Fibroblast of skin of left quadriceps (primary cell): Measurements from ENCODE around the gene MCRIP2.
A peak's percentile ranks its signal among the peaks of the same experiment; 100 is the strongest.
"Not testable (repeated sequence)": the region's sequence is repeated elsewhere in the genome, so short reads cannot be mapped to it uniquely, and the experiment has no call there.

ENCODE experiments used
- DNase-seq, 2 experiments: peaks; one replicate each; pipeline ENCODE4 v3.0.0-alpha.2; 2013; ENCODE audit warnings: low read depth in 2 of 2

Gene MCRIP2

GRCh38 chr16:641326-642188 is at the start of gene MCRIP2:
MCRIP2 (plus strand) TSS chr16:641828; CDS start chr16:641992, 164 bp downstream.
- peak in 1 of 2 experiments; percentile 16 for DNase-seq

- no peak for DNase-seq
Observed at GRCh38 chr16:591892-592517, 49.6 kb upstream of the MCRIP2 start.

- no peak for DNase-seq
Observed at GRCh38 chr16:592518-593306, 48.9 kb upstream of the MCRIP2 start.

GRCh38 chr16:593406-593805 is 48.2 kb upstream of the MCRIP2 start:
- no peak for DNase-seq

GRCh38 chr16:593807-594206 is 47.8 kb upstream of the MCRIP2 start:
- no peak for DNase-seq

- no peak for DNase-seq
Observed at GRCh38 chr16:595094-595528, 46.5 kb upstream of the MCRIP2 start.

- DNase-seq = no peak
Observed at GRCh38 chr16:595942-596735, 45.5 kb upstream of the MCRIP2 start.

- DNase-seq = no peak
Observed at GRCh38 chr16:596736-597060, 44.9 kb upstream of the MCRIP2 start.

GRCh38 chr16:597655-598054 is 44.0 kb upstream of the MCRIP2 start:
- DNase-seq = not testable (repeated sequence)

- no peak for DNase-seq
Observed at GRCh38 chr16:598823-599739, 42.5 kb upstream of the MCRIP2 start.

- no peak for DNase-seq
Observed at GRCh38 chr16:600781-601180, 40.8 kb upstream of the MCRIP2 start.

- no peak for DNase-seq
Observed at GRCh38 chr16:603933-604332, 37.7 kb upstream of the MCRIP2 start.

GRCh38 chr16:606656-607307 is 34.8 kb upstream of the MCRIP2 start:
- DNase-seq = no peak

GRCh38 chr16:608019-608418 is 33.6 kb upstream of the MCRIP2 start:
- DNase-seq = no peak

GRCh38 chr16:609316-609715 is 32.3 kb upstream of the MCRIP2 start:
- no peak for DNase-seq

- no peak for DNase-seq
Observed at GRCh38 chr16:609984-610383, 31.6 kb upstream of the MCRIP2 start.

- no peak for DNase-seq
Observed at GRCh38 chr16:610513-611381, 30.9 kb upstream of the MCRIP2 start.

GRCh38 chr16:615122-615521 is 26.5 kb upstream of the MCRIP2 start:
- no peak for DNase-seq
